Inflammatory macrophage treated with lipopolysaccharide for 1 hour (primary cell): ENCODE results near the gene INTS1.

Experiments used
- DNase-seq, 2 donors: peaks; one replicate each; pipeline ENCODE4 v3.0.0-alpha.2; 2020 to 2022

INTS1 gene

DNA sequence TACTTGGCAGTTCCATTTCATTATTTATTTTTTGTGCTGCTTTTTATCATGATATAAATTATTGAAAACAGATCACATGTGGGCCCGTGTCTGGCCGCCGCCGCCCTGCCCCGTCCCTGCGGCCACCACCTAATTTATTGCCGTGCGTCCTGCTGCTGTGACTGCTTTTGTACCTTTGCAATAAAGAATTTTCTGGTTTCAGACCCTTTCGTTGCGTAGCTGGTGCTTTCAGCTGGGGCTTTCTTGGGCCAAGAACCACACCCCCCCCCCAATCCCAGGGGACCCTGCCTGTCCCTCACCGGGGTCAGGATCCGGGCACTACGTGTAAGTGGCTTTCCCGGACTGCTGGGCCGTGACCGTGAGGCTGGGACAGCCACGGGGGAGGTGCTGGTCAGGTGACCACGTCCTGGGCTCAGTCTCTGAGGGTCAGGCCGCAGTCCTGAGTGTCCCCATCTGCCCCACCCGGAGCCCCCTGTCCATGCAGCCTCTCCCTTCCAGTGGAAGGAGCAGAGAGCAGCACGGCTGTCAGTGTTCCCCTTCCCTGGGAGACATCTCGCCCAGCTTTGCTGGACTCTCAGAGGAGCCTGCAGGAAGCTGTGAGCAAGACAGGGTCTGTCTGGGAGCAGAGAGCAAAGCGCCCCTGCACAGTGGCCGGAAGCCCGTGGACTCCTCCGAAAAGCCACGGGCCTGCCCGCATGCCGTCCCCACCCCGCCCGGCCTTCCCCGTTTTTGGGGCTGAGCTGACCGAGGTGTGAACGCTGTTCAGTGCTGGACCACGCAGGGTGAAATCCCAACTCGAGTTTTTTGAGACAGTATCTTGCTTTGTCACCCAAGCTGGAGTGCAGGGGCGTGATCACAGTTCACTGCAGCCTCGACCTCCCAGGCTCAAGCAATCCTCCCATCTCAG, 38.9 kb upstream of the INTS1 start:
- DNase-seq: no peak

DNA sequence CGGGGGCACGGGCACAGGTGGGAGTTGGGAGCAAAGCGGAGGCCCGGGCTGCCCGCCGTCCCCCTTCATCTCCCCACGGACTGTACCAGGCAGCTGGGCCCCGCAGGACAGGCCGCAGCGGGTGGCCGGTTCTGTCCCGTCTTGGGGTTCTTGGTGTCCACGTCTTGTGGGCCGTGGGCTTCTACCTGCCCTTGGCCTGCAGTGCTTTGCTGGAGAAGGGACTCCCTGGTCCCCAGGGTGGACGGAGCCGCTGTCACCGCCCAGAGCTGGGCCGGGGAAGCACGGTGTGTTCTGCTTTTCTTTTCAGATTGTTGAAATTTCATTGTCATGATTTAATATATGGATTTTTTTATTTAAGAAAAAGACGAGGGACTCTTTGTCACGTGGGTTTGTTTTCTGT, 38.1 kb upstream of the INTS1 start:
- DNase-seq: no peak

DNA sequence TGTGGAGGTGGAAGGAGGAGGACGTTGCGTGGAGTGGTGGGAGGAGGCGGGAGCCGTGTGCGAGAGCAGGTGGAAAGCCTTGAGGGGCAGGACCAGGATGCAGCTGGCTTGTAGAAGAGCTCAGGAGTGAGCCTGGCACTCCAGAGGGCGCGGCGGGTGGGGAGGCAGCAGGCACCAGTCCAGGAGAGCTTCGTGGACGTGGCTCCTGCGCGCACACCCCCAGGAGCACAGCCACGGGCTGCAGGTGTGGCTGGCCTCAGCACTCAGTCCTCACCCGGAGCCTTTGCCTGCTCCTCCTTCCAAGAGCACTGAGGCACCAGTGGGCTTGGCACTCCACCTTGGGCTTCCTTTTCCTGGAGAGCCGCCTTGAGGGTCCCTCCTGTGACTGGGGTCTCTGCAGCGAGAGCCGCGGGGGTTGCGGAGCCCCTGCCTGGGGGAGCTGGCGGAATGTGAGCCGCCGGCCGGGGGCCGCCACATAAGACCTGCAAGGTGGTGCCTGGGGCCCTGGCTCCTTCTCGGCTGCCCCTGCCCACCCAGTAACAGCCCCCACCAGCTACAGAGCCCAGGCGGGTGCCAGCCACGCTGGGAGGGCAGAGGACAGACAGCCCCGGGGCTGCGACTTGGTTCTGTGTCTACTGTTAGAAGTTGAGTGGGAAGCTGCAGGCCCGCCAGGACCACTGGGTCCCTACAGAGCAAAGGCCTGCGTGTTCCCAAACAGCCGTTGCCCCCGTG, 37.4 kb upstream of the INTS1 start:
- DNase-seq: no peak

DNA sequence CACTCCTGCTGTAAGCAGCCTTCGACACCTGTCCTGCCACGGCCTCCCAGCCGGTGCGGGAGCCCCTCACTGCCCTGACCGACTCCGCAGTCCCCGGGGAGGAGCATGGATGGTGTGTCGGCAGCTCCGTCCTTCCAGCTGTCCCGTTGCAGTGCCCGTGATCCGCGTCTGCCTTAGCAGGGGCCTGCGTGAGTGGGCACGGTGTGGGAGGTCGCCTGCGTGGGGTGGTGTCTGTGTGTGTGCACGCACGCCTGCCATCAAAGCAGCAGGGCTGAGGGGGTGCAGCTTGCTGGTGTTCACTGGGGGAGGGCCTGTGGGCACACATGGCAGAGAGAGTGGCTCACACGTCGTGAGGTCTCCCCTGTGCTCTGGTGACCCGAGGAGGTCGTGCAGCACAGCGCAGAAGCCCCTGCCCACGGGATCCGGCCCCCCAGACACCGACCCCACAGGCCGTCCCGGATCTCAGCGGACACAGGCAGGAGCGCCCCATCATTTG, 36.6 kb upstream of the INTS1 start:
- no peak for DNase-seq

DNA sequence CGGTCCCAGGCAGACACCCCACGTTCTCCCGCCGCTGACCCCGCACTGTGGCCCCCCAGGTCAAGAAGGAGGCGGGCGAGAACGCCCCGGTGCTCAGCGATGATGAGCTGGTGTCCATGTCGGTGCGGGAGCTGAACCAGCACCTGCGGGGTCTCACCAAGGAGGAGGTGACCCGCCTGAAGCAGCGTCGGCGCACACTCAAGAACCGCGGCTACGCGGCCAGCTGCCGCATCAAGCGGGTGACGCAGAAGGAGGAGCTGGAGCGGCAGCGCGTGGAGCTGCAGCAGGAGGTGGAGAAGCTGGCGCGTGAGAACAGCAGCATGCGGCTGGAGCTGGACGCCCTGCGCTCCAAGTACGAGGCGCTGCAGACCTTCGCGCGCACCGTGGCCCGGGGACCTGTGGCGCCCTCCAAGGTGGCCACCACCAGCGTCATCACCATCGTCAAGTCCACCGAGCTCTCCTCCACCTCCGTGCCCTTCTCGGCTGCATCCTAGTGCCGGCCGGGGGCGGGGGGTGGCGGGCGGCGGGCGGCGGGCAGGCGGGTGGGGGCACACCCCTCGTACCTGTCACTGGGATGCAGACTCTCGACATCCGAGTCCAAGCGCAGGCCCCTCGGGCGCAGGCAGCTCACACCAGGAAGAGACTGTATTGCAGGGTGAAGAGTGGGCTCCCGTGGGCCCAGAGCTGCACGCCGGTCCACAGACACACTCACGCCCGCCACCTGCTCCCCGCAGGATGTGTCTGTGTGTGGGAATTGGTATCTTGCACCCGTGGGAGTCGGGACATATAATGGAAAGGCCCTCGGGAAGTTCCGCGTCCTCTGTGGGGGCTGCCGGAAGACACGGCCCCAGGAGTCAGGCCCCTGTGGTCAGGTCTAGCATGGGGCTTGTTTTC, 35.9 kb upstream of the INTS1 start:
- no peak for DNase-seq

- DNase-seq: no peak
Observed at GRCh38 chr7:1539181-1539881, 35.1 kb upstream of the INTS1 start.

DNA sequence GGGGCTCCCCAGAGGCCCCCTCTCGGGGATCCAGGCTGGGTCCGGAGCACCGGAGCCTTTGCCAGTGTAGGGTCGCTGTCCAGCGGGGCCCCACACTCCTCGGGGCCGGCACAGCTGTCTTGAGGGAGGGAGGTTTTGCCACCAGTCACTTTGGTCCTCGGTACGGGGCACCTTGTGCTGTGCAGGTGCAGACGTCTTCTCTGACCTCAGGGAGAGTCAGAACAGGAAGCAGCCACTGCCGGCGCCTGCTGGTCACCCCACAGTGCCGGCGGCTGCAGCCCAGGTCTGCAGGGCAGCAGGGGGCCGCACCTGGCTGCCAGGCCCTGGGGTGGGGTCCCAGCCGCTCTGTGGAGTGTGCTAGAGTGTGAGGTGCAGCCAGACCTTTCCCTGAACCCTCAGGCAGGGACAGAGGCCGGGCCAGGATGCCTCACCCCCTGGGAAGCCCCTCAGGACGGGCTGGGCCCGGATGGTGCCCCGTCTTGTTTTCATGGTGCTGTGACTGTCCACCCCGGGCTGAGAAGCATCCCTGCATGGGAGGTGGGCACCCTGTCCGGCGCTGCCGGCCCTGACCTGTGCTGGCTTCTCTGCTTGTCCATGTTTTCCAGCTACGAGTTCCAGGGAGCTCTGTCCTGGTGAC, 34.5 kb upstream of the INTS1 start:
- DNase-seq: no peak

- no peak for DNase-seq
Observed at GRCh38 chr7:1537535-1538412, 33.6 kb upstream of the INTS1 start.

- no peak for DNase-seq
Observed at GRCh38 chr7:1536743-1537534, 32.8 kb upstream of the INTS1 start.

DNA sequence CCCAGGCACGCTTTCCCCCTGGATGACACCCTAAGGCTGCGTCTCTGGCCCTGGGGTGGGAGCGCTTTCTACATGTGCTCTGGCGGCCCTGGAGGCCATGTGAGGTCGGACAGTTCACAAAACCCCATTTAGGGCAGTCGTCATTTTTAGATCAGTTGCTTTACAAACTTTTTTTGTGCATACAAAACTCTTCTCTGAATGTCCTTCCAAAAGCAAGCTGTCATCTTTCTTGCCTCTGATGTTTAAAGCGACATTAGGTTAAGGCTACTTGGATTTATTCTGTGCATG, 32.2 kb upstream of the INTS1 start:
- DNase-seq: no peak

DNA sequence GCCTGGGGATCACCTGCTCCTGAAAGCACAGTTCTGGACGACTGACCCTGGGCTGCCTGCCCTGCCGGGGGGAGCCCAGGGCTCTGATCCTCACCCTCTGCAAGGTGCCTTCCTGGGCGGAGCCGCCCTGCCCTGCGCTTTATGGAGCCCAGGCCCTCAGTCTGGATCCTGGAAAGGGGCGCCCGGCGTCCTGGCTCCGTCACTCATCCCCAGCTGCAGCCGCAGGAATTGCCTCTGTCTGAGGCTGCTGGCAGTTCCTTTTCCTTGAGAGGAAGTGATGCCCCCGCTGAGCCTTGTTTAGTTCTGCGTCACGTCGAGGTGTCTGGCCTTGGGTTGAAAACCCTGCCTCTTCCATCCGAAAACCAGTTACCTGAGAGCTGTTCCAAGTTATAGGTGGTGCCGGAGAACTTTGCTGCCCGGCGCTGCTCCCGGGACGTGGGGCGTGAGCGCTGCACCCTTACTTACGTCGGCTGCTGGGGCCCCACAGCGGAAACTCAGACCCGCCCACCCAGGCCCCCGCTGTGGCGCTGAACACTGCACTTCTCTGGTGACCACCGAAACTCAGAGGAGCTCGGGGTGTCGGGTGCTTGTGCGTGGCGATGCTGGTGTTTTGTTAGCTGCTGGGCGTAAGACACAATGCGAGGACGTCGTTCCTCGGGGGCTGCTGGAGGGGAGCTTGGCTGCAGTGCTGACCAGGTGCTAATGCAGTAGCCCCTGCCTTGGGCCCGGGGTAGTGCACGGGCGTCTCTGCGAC, 31.7 kb upstream of the INTS1 start:
- DNase-seq: peak; percentile 49 to 58

DNA sequence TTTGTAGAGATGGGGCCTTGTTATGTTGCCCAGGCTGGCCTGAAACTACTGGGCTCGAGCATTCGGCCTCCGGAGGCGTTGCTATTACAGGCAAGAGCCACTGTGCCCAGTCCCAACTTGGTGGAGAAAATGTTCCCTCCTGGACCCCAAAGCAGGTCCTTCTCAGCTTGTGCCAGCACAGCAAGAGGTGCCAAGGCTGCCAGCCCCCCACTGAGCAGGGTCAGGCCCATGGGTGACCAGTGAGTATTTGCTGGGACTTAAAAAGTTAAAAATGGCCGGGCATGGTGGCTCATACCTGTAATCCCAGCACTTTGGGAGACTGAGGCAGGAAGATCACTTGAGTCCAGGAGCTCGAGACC, 30.9 kb upstream of the INTS1 start:
- DNase-seq: no peak

DNA sequence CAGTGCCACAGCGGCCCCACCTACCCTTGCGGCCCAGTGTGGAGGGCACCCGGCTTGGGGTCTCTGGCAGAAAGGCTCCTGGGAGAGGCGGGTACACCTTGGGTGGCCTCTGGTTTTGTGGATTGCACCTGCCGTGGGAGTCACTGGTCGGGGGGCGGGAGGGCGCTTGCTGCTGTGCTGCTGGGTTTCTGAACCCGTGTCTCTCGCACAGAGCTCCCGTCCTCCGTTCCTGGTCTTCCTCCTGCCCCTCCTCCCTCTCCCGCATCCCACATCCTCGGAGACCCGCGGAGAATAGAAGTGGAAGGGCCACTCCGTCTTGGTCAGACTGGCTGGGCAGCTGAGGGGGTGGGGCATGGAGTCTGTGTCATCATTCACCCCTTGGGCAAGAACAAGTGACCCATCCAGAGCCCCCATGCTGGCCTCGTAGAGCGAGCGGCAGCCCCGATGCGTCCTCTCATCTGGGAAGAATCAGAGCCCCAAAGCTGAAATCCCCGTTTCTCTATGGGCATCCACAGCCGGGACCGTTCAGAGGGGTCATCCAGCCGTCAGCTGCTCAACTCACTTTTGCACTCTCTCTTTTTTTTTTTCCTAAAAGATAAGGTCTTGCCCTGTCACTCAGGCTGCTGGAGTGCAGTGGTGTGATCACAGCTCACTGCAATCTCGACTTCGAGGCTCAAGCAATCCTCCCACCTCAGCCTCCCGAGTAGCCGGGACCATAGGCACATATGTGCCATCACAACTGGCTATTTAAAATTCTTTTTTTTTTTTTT, 30.3 kb upstream of the INTS1 start:
- DNase-seq: no peak

- peak; percentile 46 to 56 for DNase-seq
Observed at GRCh38 chr7:1533547-1534329, 29.5 kb upstream of the INTS1 start.

- no peak for DNase-seq
Observed at GRCh38 chr7:1533255-1533546, 29.0 kb upstream of the INTS1 start.

- DNase-seq: peak; percentile 82 to 85
Observed at GRCh38 chr7:1532456-1533254, 28.5 kb upstream of the INTS1 start.

- DNase-seq: no peak
Observed at GRCh38 chr7:1531979-1532455, 27.8 kb upstream of the INTS1 start.
